Dermis blood vessel endothelial cell (primary cell): Measurements from ENCODE around the gene CARD19. TPM values are rescaled to one million over a fixed set of nuclear protein-coding genes. Genes with fewer than 3 reads are reported as not detected.
A peak's percentile ranks its signal among the peaks of the same experiment; 100 is the strongest.
"Not testable (repeated sequence)": the region's sequence is repeated elsewhere in the genome, so short reads cannot be mapped to it uniquely, and the experiment has no call there.

Experiments used
- DNase-seq: peaks from one replicate; pipeline ENCODE4 v3.0.0; 2010
- total RNA-seq: library from RNA; depleted of rRNA; stranded (reverse); fragments of >200 nt; gene quantifications from 2 replicates; pipeline ENCODE4 v1.2.3, GENCODE V29; 2014

The CARD19 gene
- total RNA-seq, 1 donor from 2014 or later: 74.4 TPM

DNA sequence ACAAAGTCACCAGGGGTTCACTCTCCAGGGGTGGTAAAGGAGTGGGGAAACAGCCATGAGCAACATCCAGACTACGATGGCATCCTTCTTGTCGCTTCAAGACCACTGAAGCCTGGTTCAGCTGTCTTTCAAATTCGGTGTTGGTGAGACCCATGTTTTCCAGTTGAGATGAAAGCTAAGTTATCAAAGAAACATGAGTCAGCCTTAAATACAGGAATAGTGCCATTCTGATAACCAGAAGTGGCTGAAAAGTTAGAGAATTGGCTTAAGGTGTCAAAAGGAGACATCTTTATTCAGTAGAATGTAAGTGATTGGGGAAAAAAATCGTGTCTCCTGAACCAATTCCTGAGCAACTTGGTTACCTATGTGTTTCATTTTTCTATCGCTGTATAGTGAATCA, 7.0 kb upstream of the CARD19 start:
- no peak for DNase-seq

DNA sequence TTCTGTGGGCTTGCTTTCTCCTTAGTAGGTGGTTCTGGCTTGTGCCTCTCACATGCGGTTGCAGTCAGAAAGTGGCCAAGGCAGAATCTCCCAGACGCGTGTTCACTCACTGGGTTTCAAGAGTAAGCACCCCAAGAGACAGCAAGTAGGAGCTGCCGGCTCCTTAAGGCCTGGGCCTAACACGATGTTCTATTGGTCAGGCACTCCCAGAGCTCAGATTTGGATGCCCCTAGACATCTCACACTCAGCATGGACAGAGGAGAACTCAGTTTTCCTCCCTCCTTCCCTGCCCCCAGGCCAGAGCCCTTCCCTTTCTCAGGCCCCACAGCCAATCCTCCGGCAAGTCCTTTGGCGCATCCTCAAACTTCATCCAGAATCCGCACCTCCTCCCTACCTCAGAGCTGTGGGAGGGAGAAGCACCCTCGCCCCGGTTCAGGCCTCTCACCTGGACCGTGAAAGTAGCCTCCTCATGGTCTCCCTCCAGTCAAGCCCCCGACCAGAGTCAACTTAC, 6.5 kb upstream of the CARD19 start:
- no peak for DNase-seq

DNA sequence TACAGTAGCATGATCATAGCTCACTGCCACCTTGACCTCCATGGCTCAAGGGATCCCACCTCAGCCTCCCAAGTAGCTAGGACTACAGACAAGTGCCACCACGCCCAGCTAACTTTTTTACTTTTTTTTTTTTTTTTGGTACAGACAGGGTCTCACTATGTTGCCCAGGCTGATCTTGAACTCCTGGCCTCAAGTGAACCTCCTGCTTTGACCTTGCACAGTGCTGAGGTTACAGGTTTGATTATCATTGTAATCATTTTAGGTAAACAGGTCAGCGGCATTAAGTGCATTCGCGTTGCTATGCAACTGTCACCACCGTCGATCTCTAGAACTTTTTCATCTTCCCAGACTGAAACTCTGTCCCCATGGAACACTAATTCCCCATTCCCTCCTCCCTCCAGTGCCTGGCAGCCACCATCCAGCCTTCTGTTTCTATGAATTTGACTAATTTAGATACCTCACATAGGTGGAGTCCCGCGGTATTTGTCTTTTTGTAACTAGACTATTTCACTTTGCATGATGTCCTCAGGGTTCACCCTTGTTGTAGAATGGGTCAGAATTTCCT, 5.8 kb upstream of the CARD19 start:
- DNase-seq: no peak

DNA sequence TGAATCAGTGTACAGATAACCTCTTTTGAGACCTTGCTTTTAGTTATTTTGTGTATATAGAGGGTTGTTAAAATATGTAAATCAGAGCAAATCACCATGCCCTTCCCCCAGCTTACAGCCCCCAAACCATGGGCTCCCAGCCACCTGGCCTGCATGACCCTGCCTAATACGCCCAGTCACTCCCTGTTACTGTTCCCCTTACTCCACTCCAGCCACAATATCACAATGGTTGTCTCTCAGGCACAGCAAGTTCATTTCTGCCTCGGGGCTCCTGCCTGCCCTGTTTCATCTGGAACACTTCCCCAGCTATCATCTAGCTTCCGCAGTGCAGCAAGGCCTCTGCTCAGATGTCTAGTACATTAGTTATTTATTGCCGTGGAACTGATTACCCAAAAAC, 5.0 kb upstream of the CARD19 start:
- no peak for DNase-seq

DNA sequence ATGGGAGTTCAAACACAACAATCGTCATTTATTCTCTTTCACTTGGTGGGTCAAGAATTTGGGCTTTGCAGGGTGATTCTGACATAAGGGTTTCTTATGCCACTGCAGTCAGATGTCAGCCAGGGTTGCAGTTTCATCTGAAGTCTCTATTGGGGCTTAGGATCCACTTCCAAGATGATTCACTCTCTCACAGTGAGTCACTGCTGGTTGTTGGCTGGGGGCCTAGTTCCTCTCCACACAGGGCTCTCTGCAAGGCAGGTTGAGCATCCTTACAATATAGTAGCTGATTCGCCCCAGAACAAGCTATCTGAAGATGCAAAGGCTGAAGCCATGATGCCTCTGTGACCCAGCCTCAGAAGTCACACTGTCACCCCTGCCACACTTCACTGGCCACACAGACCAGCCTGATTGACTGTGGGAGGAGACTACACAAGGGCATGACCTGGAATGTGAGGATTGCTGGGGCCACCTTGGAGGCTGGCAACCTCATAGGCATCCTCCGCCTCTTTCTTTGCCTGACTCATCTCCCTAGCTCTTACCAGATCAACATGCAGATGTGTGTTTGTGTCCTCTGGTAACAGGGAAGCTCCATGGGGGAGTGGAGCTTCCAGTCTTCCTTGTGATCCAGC, 4.5 kb upstream of the CARD19 start:
- peak; percentile 60 for DNase-seq

DNA sequence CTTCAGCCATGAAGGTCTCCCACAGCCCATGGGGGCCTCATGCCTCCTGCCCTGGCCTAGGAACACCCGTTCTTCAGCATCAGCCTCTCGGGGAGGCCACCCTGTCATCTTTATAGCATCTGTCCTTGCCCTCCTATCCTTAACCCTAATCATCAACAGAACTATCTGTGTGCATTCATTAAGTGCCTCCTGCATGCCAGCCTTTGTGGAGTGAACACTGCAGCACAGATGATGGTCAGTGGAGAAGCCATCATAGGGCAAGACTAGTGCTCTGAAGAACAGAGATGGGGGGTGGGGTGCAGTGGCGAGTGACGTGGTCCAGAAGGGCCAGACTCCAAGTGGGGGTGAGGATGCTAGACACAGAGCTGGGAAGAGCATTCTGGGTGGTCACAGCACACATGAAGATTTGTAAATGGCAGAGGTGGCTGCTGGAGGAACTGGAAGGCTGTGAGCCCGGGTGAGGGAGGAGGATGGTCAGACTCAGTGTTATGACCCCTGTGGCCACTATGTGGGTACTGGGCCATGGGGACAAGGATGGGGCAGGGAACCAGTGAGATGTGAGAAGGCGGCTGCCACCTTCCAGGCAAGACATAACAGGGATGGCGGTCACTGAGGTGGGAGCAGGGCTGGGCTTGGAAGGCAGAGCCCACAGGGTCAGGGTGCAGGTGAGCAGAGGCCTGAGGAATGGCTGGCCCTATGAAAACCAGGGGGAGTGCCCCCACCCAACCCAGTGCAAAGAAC, 3.6 kb upstream of the CARD19 start:
- no peak for DNase-seq

DNA sequence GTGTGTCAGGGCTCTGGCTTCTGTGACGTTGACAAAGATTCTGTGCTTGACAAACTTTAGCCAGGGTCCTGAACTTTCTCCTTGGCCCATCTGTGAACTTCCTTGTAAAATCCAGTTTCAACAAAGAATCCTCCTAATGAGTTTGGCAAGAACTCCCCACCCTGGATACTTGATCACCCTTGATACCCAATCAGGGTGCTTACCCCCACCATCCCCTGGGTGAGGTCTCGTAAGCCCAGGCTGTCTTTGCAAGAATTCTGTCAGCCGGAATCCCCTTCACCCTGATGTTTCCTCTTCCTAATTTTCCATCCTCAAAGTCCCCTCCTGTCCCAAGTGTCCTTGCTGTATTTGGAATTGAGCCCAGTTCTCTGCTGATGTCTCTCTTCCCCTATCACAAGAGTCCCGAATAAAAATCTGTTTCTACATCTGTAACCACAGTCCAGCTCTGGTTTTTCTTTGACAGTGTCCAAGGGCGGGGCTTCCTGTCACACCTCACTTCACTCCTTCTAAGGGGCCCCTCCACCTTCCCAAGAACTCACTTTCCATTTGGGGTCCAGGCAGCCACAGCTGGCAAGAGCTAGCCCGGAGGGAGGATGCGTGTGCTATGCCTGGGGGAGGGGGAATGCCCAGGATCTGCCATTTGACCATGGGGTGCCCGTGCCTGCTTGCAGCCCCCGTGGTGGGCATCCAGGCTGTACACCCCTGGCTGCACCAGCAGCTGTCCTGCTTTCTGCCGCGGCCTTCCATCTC, 2.7 kb upstream of the CARD19 start:
- DNase-seq: no peak

DNA sequence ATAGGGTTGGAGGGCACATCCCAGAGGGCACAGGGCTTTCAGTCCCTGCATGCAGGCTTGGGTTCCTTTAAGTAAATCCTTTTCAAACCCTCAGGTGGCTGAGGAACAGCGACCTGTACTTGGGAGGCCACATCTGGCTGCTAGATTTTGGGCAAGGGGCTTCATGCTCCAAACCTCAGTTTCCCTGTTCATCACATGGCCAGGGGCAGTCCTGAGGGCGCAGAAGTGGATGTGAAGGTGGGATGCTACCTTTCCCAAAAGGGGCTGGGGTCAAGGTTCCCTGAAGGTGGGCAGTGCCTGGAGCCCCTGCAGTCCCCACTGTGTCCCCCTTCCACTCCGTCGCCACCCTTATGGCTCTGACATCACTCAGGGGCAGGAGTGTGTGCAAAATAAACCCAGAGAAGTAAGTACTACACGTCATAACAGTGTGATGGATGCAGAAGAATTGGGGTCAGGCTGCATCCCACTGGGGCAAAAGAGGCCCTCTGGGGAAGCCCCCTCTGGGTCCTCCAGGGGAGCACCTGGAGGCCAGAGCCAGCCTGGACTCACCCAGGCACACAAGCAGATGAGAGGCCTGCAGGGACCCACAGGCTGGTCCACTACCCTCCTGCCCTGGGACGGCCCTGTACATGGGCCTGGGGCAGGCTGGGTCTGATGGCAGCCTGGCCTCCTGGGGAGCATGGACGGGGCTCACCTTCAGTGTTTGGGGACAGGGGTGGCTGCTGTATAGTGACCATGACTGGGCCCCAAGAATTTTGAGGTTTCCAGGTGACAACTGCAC, 1.9 kb upstream of the CARD19 start:
- DNase-seq: no peak

DNA sequence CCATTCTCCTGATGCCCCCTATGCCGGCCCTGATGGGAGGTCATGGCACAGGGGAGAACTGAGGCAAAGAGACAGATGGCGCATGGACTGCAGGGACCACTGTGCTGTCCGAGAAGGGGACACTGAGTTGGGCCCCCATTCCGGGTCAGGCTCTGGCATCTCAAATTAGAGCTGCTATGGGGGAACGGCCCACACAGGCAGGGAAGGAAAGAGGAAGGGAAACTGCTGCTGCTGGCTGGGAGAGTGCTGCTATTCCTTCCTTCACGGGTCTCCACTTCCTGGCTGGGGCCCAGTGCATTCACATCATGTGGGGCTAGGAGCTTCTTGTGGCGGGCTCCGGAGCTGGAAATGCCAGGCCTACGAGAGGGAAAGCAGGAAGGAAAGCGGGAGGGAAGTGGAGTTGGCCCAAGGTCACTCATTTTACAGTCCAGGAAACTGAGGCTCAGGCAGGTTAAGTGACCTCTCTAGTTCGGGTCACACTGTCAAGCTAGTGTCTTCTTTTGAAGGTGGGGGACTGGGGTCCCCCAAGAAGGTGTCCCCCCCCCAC, 1.3 kb upstream of the CARD19 start:
- peak; percentile 25 for DNase-seq

DNA sequence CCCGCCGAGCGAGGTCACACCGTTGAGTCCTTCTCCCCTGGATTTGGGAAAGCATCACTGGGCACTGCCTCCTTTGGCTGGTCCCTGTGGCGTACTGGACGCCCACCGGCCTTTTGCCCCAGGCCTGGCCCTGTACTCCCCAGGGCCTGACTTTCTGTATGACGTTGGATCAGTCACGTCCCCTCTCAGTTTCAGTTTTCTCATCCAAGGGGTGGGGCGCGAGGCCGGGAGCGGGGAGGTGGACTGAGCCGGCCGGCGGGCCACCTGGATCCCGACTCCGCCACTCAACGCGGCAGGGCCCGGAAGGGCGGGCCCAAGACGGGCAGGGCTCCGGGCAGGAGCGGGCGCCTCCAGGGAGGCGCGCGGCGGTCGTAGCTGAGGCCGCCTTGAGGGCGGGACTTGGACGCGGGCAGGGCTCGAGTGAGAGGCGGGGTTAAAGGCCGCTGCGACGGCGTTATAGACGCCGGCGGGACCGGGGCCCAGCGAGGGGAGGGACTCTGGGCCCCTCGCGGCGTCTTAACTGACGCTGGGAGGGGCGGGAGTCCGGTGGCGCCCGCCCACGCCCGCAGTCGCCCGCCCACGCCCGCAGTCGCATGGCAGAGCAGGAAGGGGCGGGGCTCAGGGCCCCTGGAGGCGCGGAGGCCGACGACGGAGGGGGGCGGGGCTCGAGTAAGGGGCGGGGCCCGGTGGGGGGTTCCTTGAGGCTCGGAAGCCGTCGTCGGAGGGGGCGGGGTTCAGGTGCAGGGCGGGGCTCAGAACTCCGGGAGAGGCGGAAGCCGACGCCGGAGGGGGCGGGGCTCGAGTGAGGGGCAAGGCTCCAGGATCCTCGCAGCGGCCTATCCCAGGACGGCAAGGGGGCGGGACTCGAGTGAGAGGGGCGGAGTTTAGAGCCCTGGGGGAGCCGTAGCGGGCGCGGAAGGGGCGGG, 549 bp upstream of the CARD19 start:
- DNase-seq: peak; percentile 99

DNA sequence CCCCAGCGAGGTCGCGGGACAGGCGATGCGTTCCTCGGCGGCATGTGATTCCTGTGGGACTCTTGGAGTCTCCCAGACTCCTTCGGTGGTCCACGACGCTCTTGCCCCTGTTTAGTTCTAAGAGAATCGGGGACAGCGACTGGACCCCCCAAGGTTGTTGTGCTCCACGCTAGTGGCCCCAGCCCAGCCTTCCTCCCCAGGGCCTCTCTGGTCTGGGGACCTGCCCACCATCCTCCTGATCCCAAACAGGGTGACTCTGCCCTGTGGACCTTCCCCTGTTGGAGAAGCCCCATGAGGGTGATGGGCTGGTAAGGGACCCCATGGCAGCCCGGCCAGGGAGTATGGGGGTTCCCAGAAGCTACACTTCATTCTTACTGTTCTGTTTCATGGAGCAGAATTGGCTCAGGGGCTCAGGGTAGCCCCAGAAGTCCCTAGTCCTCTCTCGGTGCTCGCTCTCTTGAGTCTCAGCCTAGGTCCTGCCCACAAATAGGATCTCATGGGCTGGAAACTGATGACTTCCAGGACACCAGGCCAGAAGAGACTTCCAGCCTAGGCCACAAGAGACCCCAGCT, 880 bp downstream of the CARD19 start:
- peak; percentile 13 for DNase-seq

DNA sequence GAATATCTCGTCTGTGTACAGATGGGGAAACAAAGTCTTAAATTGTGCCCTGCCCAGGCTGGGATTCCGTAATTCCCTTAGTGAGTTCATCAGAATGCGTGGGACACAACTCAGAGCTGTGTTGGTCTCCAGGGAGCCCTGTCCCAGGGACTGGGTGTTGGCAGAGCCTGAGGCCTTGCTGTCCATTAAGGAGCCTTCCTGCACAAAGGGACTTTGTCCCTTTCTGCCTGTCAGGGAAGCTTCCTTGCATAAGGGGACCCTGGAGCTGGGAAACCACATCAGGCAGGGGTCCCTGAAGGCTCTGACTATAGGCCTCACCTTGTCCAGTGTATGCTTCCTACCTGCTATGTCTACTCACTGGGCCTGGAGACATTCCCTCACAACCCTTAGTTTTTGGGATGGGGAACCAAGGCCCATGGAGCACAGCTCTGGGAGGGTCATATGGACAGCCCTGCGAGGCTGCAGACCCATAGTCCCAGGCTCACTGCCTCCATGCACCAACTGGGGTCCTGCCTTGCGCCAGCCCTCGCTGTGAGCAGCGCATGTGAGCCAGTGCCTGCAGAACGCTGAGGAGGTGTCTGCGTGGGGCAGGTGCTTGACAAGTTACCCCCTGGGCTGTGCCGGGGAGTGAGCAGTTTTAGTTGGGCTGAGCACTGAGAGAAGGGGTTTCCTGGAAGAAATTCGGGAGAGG, 1.6 kb downstream of the CARD19 start:
- no peak for DNase-seq

DNA sequence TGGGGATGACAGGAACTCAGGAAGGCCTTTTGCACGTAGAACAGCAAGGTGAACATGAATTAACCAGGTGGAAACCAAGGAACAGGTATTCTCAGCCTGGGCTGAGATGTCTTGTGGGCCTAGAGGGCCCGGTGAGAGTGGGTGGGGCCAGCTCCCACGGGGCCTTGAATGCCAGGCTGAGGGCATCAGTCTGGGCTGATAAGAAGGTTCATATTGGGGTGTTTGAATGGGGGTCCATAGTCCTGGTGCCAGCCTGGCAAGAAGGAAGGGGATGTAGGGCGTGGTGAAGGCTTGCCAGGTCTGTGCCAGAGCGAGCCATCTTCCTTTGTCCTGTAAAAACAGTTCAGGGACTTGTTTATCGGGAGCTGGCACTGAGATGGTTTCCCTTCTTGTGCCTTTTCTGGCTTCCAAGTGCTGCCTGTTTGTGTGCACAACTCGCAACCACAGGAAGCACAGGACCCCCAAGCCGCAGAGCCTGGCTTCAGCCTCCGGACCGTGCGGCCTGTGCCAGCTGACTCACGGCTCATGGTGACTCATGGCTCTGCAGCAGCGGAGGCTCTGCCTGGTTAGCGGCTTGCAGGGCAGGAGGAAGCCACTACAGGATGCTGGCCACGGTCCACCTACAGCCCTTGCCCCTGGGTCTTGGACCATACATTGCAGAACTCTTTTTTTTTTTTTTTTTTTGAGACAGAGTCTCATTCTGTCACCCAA, 2.4 kb downstream of the CARD19 start:
- peak; percentile 97 for DNase-seq

DNA sequence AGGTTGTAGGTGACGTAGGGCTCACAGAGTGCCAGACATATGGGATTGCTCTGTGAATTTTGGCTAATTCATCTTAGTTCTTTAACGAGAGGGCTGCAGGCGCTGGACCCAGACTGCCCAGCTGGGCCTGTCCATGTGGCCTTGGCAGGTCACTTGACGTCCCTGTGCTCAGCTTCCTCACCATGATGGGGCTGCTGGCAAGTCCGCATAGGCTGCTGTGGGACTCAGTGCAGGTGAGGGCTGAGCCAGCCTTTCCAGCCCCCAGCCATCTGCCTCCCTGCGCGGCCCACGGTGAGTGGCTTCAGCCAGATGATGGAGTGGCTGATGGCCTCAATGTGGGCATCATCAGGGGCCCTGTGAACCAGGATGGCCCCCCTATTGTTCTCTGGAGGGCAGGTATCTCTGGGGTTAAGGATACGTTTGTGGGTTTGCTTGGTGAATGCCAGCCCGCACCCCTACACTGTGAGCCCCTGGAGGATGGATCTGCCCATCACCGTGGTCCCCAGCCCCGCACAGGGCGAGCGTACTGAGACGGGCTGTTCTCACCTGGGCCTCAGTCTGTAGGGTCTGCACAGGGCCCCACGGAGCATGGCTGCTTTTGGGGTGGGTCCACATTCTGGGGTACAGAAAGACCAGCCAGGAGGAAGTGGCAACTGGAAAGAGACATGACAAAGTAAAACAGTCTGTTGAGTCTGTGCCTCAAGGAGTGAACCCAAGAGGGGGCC, 3.7 kb downstream of the CARD19 start:
- DNase-seq: no peak

DNA sequence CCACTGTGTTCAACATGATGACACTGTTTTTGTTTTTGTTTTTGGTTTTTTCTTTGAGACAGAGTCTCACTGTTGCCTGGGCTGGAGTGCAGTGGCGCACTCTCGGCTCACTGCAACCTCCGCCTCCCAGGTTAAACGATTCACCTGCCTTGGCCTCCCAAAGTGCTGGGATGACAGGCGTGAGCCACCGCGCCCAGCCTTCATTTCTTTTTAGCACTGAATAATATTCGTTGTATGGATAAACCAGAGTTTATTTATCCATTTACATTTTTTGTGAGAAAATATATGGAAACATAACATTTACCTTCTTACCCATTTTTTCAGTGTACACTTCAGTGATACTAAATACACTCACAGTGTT, 4.2 kb downstream of the CARD19 start:
- DNase-seq: no peak

DNA sequence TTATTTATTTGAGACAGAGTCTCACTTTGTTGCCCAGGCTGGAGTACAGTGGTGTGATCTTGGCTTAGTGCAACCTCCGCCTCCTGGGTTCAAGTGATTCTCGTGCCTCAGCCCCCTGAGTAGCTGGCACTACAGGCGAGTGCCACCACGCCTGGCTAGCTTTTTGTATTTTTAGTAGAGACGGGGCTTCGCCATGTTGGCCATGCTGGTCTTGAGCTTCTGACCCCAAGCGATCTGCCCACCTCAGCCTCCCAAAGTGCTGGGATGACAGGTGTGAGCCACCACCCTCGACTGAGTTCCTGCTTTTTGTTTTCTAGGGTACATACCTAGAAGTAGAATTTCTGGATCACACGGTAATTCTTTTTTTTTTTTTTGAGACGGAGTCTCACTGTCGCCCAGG, 5.1 kb downstream of the CARD19 start:
- not testable (repeated sequence) for DNase-seq

DNA sequence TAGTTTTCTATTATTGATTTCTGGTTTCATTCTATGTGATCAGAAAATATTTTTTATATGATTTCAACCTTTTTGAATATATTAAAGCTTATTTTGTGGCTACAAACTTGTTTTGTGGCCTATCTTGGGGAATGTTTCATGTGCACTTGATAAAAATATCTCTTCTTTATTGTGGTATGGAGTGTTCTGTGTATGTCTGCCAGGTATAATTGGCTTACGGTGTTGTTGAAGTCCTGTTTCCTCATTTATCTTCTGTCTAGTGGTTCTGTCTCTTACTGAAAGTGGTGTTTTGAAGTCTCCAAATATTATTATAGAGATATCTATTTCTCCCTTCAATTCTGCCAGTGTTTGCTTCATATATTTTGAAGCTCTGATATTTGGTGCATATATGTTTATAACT, 9.6 kb downstream of the CARD19 start:
- DNase-seq: no peak

DNA sequence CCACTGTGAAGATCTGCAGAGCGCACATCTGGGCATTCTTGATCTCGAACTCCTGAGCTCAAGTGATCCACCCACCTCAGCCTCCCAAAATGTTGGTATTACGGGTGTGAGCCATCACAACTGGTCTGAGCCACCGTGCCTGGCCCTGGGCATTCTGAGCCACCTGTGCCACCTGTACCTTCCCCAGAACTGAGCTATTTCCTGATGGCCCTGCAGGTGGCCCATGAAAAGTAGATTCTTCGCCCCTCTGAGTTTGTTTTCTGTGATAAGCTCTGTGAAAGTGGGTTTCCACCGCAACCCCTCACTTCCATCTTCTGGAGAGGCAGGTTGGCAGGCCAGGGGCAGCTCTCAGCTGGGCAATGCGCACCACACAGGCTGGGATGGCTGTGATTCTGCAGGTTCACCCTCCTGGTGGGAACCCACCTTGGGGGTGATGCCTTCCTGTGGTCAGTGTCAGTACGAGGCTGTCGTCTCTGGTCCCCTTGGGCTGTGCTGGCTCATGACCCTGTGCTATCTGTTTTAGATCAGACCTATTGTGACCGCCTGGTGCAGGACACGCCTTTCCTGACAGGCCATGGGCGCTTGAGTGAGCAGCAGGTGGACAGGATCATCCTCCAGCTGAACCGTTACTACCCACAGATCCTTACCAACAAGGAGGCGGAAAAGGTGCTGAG, 11.3 kb downstream of the CARD19 start:
- no peak for DNase-seq
